MM.1S (cell line): ENCODE measurements around the gene KCNT1.

Experiments
- DNase-seq: peaks from one replicate; pipeline ENCODE4 v3.0.0-alpha.2; 2015
- H2AFZ ChIP-seq: fragments of 300-600 bp; sonication (generic); 2 replicates; pipeline ENCODE4 v1.6.0; 2016; ENCODE audit warnings: antibody characterized with exemption, low read length
- H3F3A ChIP-seq: fragments of 300-600 bp; sonication (generic); 2 replicates; pipeline ENCODE4 v1.6.1; 2016; ENCODE audit warnings: mild to moderate bottlenecking, antibody characterized with exemption, low read length, moderate library complexity, mixed read lengths; ENCODE audit not compliant: insufficient read depth
- H3K27ac ChIP-seq: fragments of 300-600 bp; sonication (generic); 2 replicates; pipeline ENCODE4 v1.5.1; 2016; ENCODE audit warnings: mild to moderate bottlenecking, low read length
- H3K27me3 ChIP-seq: fragments of 300-600 bp; sonication (generic); replicated peaks from 2 replicates; pipeline ENCODE4 v1.6.0; 2016; ENCODE audit warnings: low read length; ENCODE audit not compliant: insufficient read depth
- H3K36me3 ChIP-seq: fragments of 300-600 bp; sonication (generic); replicated peaks from 2 replicates; pipeline ENCODE4 v1.6.1; 2016; ENCODE audit warnings: mild to moderate bottlenecking, low read length, mixed read lengths; ENCODE audit not compliant: insufficient read depth
- H3K4me1 ChIP-seq: fragments of 300-600 bp; sonication (generic); 2 replicates; pipeline ENCODE4 v1.6.1; 2016; ENCODE audit warnings: low read length, mixed read lengths
- H3K4me2 ChIP-seq: fragments of 300-600 bp; sonication (generic); 2 replicates; pipeline ENCODE4 v1.6.0; 2016; ENCODE audit warnings: low read depth, low read length
- H3K4me3 ChIP-seq: fragments of 300-600 bp; sonication (generic); 2 replicates; pipeline ENCODE4 v1.5.1; 2016; ENCODE audit warnings: low read length, mixed read lengths
- H3K79me2 ChIP-seq: fragments of 300-600 bp; sonication (generic); 2 replicates; pipeline ENCODE4 v1.6.1; 2016; ENCODE audit warnings: mixed run types, low read length, mixed read lengths
- H3K9ac ChIP-seq: fragments of 300-600 bp; sonication (generic); 2 replicates; pipeline ENCODE4 v1.6.1; 2016; ENCODE audit warnings: low read length, mixed read lengths
- H3K9me2 ChIP-seq: fragments of 300-600 bp; sonication (generic); replicated peaks from 2 replicates; pipeline ENCODE4 v1.6.1; 2016; ENCODE audit warnings: mild to moderate bottlenecking, low read length, mixed read lengths; ENCODE audit not compliant: insufficient read depth
- H3K9me3 ChIP-seq: fragments of 300-600 bp; sonication (generic); replicated peaks from 2 replicates; pipeline ENCODE4 v1.6.1; 2016; ENCODE audit warnings: mild to moderate bottlenecking, low read length, mixed read lengths; ENCODE audit not compliant: insufficient read depth
- H4K20me1 ChIP-seq: fragments of 300-600 bp; sonication (generic); 2 replicates; pipeline ENCODE4 v1.6.1; 2016; ENCODE audit warnings: mild to moderate bottlenecking, low read length, moderate library complexity, mixed read lengths; ENCODE audit not compliant: insufficient read depth
- EZH2 ChIP-seq: fragments of 300-600 bp; sonication (generic); optimal IDR thresholded peaks from 2 replicates; pipeline ENCODE3; 2017; ENCODE audit warnings: low read depth, mild to moderate bottlenecking, antibody characterized with exemption, low read length, mixed read lengths
- EZH2phosphoT487 ChIP-seq: fragments of 300-600 bp; sonication (generic); IDR thresholded peaks from 2 replicates; pipeline ENCODE4 v1.6.1; 2018; ENCODE audit warnings: antibody characterized with exemption, low read length
- TF ChIP-seq, protein P1 (sequence below): fragments of 300-600 bp; sonication (generic); IDR thresholded peaks from 2 replicates; pipeline ENCODE4 v1.5.1; 2016; ENCODE audit warnings: antibody characterized with exemption, low read length, mixed read lengths

The KCNT1 gene

DNA sequence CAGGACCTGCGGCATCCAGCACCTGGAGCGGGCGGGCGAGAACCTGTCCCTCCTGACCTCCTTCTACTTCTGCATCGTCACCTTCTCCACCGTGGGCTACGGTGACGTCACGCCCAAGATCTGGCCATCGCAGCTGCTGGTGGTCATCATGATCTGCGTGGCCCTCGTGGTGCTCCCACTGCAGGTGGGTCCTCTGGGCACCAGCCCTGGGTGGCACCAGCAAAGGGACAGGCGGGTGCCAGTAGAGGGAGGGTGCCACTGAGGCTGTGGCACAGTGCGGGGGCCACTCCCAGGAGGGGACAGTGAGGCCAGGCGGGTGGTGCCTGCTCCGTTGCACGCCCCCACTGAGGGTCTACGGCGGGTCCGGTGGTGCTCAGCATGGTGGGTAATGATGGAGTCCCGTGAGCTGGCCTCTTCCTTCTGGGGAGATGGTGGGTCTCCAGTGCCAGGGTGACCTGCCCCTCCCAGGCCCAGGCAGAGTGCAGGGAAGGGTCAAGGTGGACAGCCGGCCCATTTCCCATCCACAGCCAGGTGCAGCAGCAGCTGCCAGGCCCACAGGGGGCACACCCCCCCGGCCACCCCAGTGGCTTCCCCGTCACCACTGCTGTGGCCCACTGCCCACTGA, 57.8 kb downstream of the KCNT1 start:
- Histone ChIP-seq H3F3A (no peaks in the 10 kb centered on the region), H3K9me2 (no peaks in the 10 kb centered on the region), H4K20me1 (no peaks in the 10 kb centered on the region), H3K4me3 (no peak overlapping the region), H3K4me2 (no peak overlapping the region), H3K27me3 (peaks cover 92% of the 10 kb centered on the region), H3K79me2 (no peaks in the 10 kb centered on the region), H3K36me3 (no peaks in the 10 kb centered on the region), H3K27ac (no peak overlapping the region), H3K4me1 (no peaks in the 10 kb centered on the region), H3K9ac (no peak overlapping the region), H3K9me3 (no peaks in the 10 kb centered on the region), H2AFZ (no peak overlapping the region)
- TF ChIP-seq EZH2, result no peak
- TF ChIP-seq, protein P1, sequence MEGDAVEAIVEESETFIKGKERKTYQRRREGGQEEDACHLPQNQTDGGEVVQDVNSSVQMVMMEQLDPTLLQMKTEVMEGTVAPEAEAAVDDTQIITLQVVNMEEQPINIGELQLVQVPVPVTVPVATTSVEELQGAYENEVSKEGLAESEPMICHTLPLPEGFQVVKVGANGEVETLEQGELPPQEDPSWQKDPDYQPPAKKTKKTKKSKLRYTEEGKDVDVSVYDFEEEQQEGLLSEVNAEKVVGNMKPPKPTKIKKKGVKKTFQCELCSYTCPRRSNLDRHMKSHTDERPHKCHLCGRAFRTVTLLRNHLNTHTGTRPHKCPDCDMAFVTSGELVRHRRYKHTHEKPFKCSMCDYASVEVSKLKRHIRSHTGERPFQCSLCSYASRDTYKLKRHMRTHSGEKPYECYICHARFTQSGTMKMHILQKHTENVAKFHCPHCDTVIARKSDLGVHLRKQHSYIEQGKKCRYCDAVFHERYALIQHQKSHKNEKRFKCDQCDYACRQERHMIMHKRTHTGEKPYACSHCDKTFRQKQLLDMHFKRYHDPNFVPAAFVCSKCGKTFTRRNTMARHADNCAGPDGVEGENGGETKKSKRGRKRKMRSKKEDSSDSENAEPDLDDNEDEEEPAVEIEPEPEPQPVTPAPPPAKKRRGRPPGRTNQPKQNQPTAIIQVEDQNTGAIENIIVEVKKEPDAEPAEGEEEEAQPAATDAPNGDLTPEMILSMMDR, result no peak
- no peak for TF ChIP-seq EZH2phosphoT487
- DNase-seq, result no peak

DNA sequence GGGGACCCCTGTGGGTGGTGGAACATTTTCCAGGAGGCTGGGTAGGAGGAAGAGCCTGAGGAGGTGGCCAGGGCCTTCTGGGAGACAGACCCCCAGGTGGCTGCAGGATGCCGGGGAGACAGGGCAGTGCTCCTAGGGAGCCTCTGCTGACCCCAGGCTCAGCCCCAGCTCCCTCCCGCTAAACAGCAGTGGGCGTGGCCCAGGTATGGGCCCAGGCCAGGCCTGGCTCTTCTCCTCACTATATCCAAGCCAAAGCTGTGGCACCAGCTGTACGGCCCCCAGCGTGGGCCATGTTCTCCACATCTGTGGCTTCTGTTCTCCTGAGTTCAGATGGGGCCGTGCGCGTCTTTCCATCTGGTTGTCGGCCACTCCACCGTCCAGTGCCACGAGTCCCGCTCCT, 58.5 kb downstream of the KCNT1 start:
- Histone ChIP-seq H3K9me2 (no peaks in the 10 kb centered on the region), H4K20me1 (no peaks in the 10 kb centered on the region), H3F3A (no peaks in the 10 kb centered on the region), H3K27me3 (peaks cover 93% of the 10 kb centered on the region), H3K9ac (no peak overlapping the region), H2AFZ (no peak overlapping the region), H3K36me3 (no peaks in the 10 kb centered on the region), H3K4me1 (no peaks in the 10 kb centered on the region), H3K4me2 (no peak overlapping the region), H3K27ac (no peak overlapping the region), H3K9me3 (no peaks in the 10 kb centered on the region), H3K79me2 (no peaks in the 10 kb centered on the region), H3K4me3 (no peak overlapping the region)
- TF ChIP-seq, protein P1, result no peak
- TF ChIP-seq EZH2 (no peak), EZH2phosphoT487 (no peak)
- no peak for DNase-seq

DNA sequence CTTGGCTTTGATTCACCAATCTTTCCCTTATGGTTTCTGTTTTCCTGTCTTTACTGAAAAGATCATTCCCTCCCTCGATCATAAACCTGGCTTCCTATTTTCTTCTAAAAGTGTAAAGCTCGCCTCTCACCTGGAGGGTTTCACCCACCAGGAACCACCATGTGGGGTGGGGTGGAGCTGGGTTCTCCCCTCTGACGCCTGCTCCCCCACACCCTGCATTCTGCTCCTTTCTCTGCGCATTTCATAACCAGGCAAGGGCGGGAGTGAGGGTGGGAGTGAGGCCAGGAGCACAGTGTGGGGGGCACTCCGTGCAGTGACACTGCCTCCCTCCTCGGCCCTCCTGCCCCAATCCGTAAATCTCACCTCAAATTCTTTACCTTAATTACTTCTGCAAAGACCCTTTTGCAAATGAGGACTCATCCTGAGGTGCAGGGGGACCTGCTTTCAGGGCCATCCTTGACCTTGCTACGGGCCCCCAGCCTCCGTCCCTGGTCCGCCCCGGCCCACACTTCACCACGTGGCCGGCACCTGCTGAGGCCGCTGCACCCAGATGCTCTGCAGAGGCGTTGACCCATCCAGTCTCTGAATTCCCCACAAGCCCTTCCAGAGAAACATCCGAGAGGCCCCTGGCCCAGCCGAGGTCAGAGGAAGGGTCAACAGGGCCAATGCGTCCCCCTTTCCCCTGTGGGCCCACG, 59.3 kb downstream of the KCNT1 start:
- H4K20me1 ChIP-seq, result no peaks in the 10 kb centered on the region
- H3K79me2 ChIP-seq, result no peaks in the 10 kb centered on the region
- H3K36me3 ChIP-seq, result no peaks in the 10 kb centered on the region
- no peaks in the 10 kb centered on the region for H3K9me3 ChIP-seq
- H3K27ac ChIP-seq, result no peak overlapping the region
- H3K4me2 ChIP-seq, result no peak overlapping the region
- no peaks in the 10 kb centered on the region for H3K9me2 ChIP-seq
- H3K4me1 ChIP-seq, result no peaks in the 10 kb centered on the region
- no peak for DNase-seq
- no peak overlapping the region for H2AFZ ChIP-seq
- H3K27me3 ChIP-seq, result peaks cover 85% of the 10 kb centered on the region
- no peak overlapping the region for H3K9ac ChIP-seq
- no peak for TF ChIP-seq EZH2phosphoT487
- no peak overlapping the region for H3K4me3 ChIP-seq
- no peaks in the 10 kb centered on the region for H3F3A ChIP-seq

DNA sequence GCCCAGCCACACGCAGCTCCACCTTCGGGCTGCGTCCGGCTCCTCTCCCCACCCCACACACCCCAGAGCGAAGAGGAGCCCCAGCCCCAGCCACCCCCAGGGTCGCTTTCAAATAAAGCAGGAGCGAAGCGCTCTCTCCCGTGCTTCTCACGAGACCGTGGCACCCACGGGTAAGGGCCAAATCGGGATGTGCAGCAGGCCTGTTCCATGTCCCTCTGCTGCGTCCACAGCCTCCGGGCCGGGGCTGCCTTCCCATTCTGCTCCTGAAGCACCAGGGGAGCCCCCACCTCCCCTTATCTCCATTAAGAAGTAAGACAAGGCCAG, 59.8 kb downstream of the KCNT1 start:
- no peak overlapping the region for H3K4me2 ChIP-seq
- H3F3A ChIP-seq, result no peaks in the 10 kb centered on the region
- no peaks in the 10 kb centered on the region for H3K4me1 ChIP-seq
- no peak for TF ChIP-seq EZH2
- TF ChIP-seq EZH2phosphoT487, result no peak
- TF ChIP-seq, protein P1, result no peak
- no peaks in the 10 kb centered on the region for H4K20me1 ChIP-seq
- H2AFZ ChIP-seq, result no peak overlapping the region
- no peaks in the 10 kb centered on the region for H3K9me3 ChIP-seq
- no peak for DNase-seq
- H3K9me2 ChIP-seq, result no peaks in the 10 kb centered on the region
- H3K79me2 ChIP-seq, result no peaks in the 10 kb centered on the region
- H3K27ac ChIP-seq, result no peak overlapping the region
- H3K27me3 ChIP-seq, result peaks cover 82% of the 10 kb centered on the region
- H3K4me3 ChIP-seq, result no peak overlapping the region
- H3K9ac ChIP-seq, result no peak overlapping the region
- no peaks in the 10 kb centered on the region for H3K36me3 ChIP-seq
